WTC11 (cell line): ENCODE data around the gene IPO9.

Source experiments
- CBFB ChIP-seq: sonication (generic); formaldehyde crosslinking; IDR thresholded peaks from 2 replicates; pipeline ENCODE4 v1.8.1; 2022; ENCODE audit warnings: mild to moderate bottlenecking, low read depth, missing genetic modification reagents
- CREB1 ChIP-seq: sonication (generic); formaldehyde crosslinking; IDR thresholded peaks from 2 replicates; pipeline ENCODE4 v1.8.0; 2023; ENCODE audit warnings: mild to moderate bottlenecking, missing genetic modification reagents
- CTCF ChIP-seq: fragments of 200-600 bp; IDR thresholded peaks from 2 replicates; pipeline ENCODE4 v1.8.0; 2022; ENCODE audit warnings: antibody characterized with exemption
- ELF4 ChIP-seq: sonication (generic); formaldehyde crosslinking; IDR thresholded peaks from 2 replicates; pipeline ENCODE4 v1.8.1; 2022; ENCODE audit warnings: low read depth, mild to moderate bottlenecking, moderate library complexity, missing genetic modification reagents
- FOXJ3 ChIP-seq: sonication (generic); formaldehyde crosslinking; IDR thresholded peaks from 2 replicates; pipeline ENCODE4 v1.9.0; 2021; ENCODE audit warnings: missing genetic modification reagents, mild to moderate bottlenecking, borderline replicate concordance
- FOXK1 ChIP-seq: sonication (generic); formaldehyde crosslinking; IDR thresholded peaks from 2 replicates; pipeline ENCODE4 v1.8.0; 2022; ENCODE audit warnings: mild to moderate bottlenecking, moderate library complexity, missing genetic modification reagents
- FOXP4 ChIP-seq: sonication (generic); formaldehyde crosslinking; IDR thresholded peaks from 2 replicates; pipeline ENCODE4 v1.8.0; 2022; ENCODE audit warnings: mild to moderate bottlenecking, missing genetic modification reagents
- MAX ChIP-seq: sonication (generic); formaldehyde crosslinking; IDR thresholded peaks from 2 replicates; pipeline ENCODE4 v1.8.0; 2022; ENCODE audit warnings: mild to moderate bottlenecking, missing genetic modification reagents
- PREB ChIP-seq: sonication (generic); formaldehyde crosslinking; IDR thresholded peaks from 2 replicates; pipeline ENCODE4 v1.8.1; 2022; ENCODE audit warnings: mild to moderate bottlenecking, missing genetic modification reagents, moderate library complexity, borderline replicate concordance
- SMAD3 ChIP-seq: sonication (generic); formaldehyde crosslinking; IDR thresholded peaks from 2 replicates; pipeline ENCODE4 v1.8.0; 2022; ENCODE audit warnings: missing genetic modification reagents, mild to moderate bottlenecking, borderline replicate concordance
- ZMAT4 ChIP-seq: fragments of 250-450 bp; sonication (Bioruptor Pico); IDR thresholded peaks from 2 replicates; pipeline ENCODE4 v1.9.0; 2021; ENCODE audit warnings: mild to moderate bottlenecking

GRCh38 chr1:201783572-201783971, 45.4 kb upstream of the IPO9 start:
- no peak for TF ChIP-seq CTCF
- no peak for TF ChIP-seq CBFB
- no peak for TF ChIP-seq MAX (CRISPR knock-in tag)
- no peak for TF ChIP-seq FOXJ3 (CRISPR knock-in tag)
- no peak for TF ChIP-seq FOXK1 (CRISPR knock-in tag)
- no peak for TF ChIP-seq CREB1
- no peak for TF ChIP-seq PREB
- no peak for TF ChIP-seq SMAD3 (CRISPR knock-in tag)
- TF ChIP-seq ZMAT4: no peak
- no peak for TF ChIP-seq ELF4 (CRISPR knock-in tag)
- no peak for TF ChIP-seq FOXP4 (CRISPR knock-in tag)
